ENCODE data around the gene TNFSF9. TPM values are rescaled to one million over a fixed set of nuclear protein-coding genes. Genes with fewer than 3 reads are reported as not detected.
"Not testable (repeated sequence)": the region's sequence is repeated elsewhere in the genome, so short reads cannot be mapped to it uniquely, and the experiment has no call there.

The TNFSF9 gene
- total RNA-seq, 4 donors from 2014 or later: 6.3 to 21.6 (median 17.8) TPM

- no peak for TF ChIP-seq POLR2A (IDR thresholded peaks at IDR 0.05)
- no peak for TF ChIP-seq CTCF (IDR thresholded peaks at IDR 0.05)
- H3K36me3 ChIP-seq: no peaks in the 10 kb centered on the region
- no peak overlapping the region for H3K4me3 ChIP-seq
- H3K4me1 ChIP-seq: peaks cover 0 to 39% (median 16%) of the 10 kb centered on the region in 3 donors
- 82 to 85% methylated on average over 6 to 7 of the region's 7 CpGs for WGBS, 2 donors
- H3K9me3 ChIP-seq: no peaks in the 10 kb centered on the region
- peaks cover 0 to 13% (median 0%) of the 10 kb centered on the region in 4 donors for H3K27me3 ChIP-seq
- intact Hi-C loops (cut with DNase I): no loop called here
- H3K27ac ChIP-seq: no peak overlapping the region
- DNase-seq: no peak
Observed at GRCh38 chr19:6579450-6580178, 48.8 kb downstream of the TNFSF9 start.

GRCh38 chr19:6580313-6580712 lies 49.5 kb downstream of the TNFSF9 start:
- peaks cover 0 to 37% (median 16%) of the 10 kb centered on the region in 3 donors for H3K4me1 ChIP-seq
- intact Hi-C loops (cut with DNase I): no loop called here
- no peaks in the 10 kb centered on the region for H3K36me3 ChIP-seq
- 42 to 58% methylated on average over 7 to 8 of the region's 8 CpGs for WGBS, 2 donors
- H3K4me3 ChIP-seq: no peak overlapping the region
- DNase-seq: no peak
- H3K9me3 ChIP-seq: no peaks in the 10 kb centered on the region
- TF ChIP-seq POLR2A (IDR thresholded peaks at IDR 0.05): no peak
- no peak for TF ChIP-seq CTCF (IDR thresholded peaks at IDR 0.05)
- H3K27ac ChIP-seq: no peak overlapping the region
- H3K27me3 ChIP-seq: peaks cover 0 to 20% (median 0%) of the 10 kb centered on the region in 4 donors

GRCh38 chr19:6582515-6583484 lies 52.0 kb downstream of the TNFSF9 start:
- H3K36me3 ChIP-seq; H3K4me3 ChIP-seq; DNase-seq; H3K27ac ChIP-seq; intact Hi-C loops (cut with DNase I); H3K9me3 ChIP-seq: not testable (repeated sequence)
- H3K27me3 ChIP-seq: peaks cover 3 to 44% (median 11%) of the 10 kb centered on the region in 4 donors
- 68 to 72% methylated on average over 6 to 14 of the region's 16 CpGs for WGBS, 2 donors
- peaks cover 0 to 23% (median 9%) of the 10 kb centered on the region in 3 donors for H3K4me1 ChIP-seq

Small RNA genes within 50 kb of the gene (small RNA-seq; reads per million reads assigned to genes)
- 0 reads per million in 4 donors for gene AC010503.2
- gene RF00019: 0 reads per million in 4 donors

Other genes with a start within 250 kb of the TNFSF9 start
- gene ACER1, start 197.4 kb upstream of the TNFSF9 start, total RNA-seq: 1 to 10 TPM in 3 of 4 donors, under 1 TPM in 1; 0.53 to 8.1 (median 1.4) TPM
- 10 to 100 TPM; 70.7 to 75.9 (median 72.3) TPM for gene CLPP, start 169.5 kb upstream of the TNFSF9 start, total RNA-seq
- 10 to 100 TPM; 34.0 to 85.3 (median 50.4) TPM for gene ALKBH7, start 158.2 kb upstream of the TNFSF9 start, total RNA-seq
- gene PSPN, start 155.1 kb upstream of the TNFSF9 start, total RNA-seq: 1 to 10 TPM in 2 of 4 donors, under 1 TPM in 2; 0.76 to 1.3 (median 1.0) TPM
- gene GTF2F1, start 137.9 kb upstream of the TNFSF9 start, total RNA-seq: 10 to 100 TPM; 28.0 to 51.3 (median 43.5) TPM
- 100 to 1,000 TPM; 111 to 158 (median 125) TPM for gene KHSRP, start 106.2 kb upstream of the TNFSF9 start, total RNA-seq
- gene SLC25A41, start 97.3 kb upstream of the TNFSF9 start, total RNA-seq: under 1 TPM in 1 of 4 donors, not detected in 3; 0.38 TPM
- gene SLC25A23, start 71.2 kb upstream of the TNFSF9 start, total RNA-seq: 10 to 100 TPM; 41.5 to 95.9 (median 64.0) TPM
- 10 to 100 TPM; 42.9 to 61.9 (median 56.2) TPM for gene CRB3, start 66.8 kb upstream of the TNFSF9 start, total RNA-seq
- 1 to 10 TPM in 2 of 4 donors, under 1 TPM in 2; 0.62 to 4.2 (median 1.2) TPM for gene DENND1C, start 49.2 kb upstream of the TNFSF9 start, total RNA-seq
- gene TUBB4A, start 28.7 kb upstream of the TNFSF9 start, total RNA-seq: 1 to 10 TPM in 1 of 4 donors, not detected in 3; 7.8 TPM
- 1 to 10 TPM in 1 of 4 donors, not detected in 3; 4.0 TPM for gene CD70, start 60.1 kb downstream of the TNFSF9 start, total RNA-seq
- gene TNFSF14, start 139.1 kb downstream of the TNFSF9 start, total RNA-seq: 1 to 10 TPM in 2 of 4 donors, under 1 TPM in 2; 0.09 to 1.3 (median 0.86) TPM
- 100 to 1,000 TPM in 2 of 4 donors, 10 to 100 TPM in 2; 12.0 to 501 (median 189) TPM for gene C3, start 189.6 kb downstream of the TNFSF9 start, total RNA-seq
- gene GPR108, start 206.6 kb downstream of the TNFSF9 start, total RNA-seq: 10 to 100 TPM; 45.7 to 72.8 (median 52.0) TPM
- gene TRIP10, start 208.7 kb downstream of the TNFSF9 start, total RNA-seq: 100 to 1,000 TPM in 3 of 4 donors, 10 to 100 TPM in 1; 67.6 to 160 (median 117) TPM
- 10 to 100 TPM; 17.3 to 52.1 (median 40.6) TPM for gene SH2D3A, start 236.4 kb downstream of the TNFSF9 start, total RNA-seq
- 1 to 10 TPM in 3 of 4 donors, under 1 TPM in 1; 0.83 to 7.6 (median 3.6) TPM for gene VAV1, start 241.7 kb downstream of the TNFSF9 start, total RNA-seq

Measured in esophagus squamous epithelium (tissue), 5 donors.